Measurements from ENCODE around the gene TSEN54. TPM values are rescaled to one million over a fixed set of nuclear protein-coding genes. Genes with fewer than 3 reads are reported as not detected.
"Not testable (repeated sequence)": the region's sequence is repeated elsewhere in the genome, so short reads cannot be mapped to it uniquely, and the experiment has no call there.

Gene TSEN54
- total RNA-seq, 1 donor from 2014 or later: 14.1 TPM

DNA sequence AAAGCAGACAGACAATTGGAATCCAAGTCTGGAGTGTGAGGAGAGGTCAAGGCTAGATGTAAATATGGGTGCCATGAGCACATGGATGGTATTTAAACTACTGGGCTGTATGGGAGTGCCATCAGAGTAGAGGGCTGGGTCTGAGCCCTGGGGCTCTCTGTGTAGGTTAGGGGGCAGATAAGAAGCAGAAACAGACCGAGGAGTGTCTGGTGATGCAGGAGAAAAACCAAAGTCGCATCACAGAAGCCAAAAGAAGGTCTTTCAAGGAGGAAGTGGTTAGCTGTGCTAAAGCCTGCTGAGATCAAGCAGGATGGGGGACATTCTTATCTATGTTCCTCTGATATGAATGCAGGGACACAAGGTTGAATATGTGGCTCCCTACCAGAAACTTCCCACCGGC, 1.9 kb downstream of the TSEN54 start:
- DNase-seq (ENCODE audit: low read depth, low spot score): no peak

GRCh38 chr17:75518983-75519537, 2.7 kb downstream of the TSEN54 start:
- no peak for DNase-seq (ENCODE audit: low read depth, low spot score)

GRCh38 chr17:75520413-75520812, 4.1 kb downstream of the TSEN54 start:
- DNase-seq (ENCODE audit: low read depth, low spot score): not testable (repeated sequence)

DNA sequence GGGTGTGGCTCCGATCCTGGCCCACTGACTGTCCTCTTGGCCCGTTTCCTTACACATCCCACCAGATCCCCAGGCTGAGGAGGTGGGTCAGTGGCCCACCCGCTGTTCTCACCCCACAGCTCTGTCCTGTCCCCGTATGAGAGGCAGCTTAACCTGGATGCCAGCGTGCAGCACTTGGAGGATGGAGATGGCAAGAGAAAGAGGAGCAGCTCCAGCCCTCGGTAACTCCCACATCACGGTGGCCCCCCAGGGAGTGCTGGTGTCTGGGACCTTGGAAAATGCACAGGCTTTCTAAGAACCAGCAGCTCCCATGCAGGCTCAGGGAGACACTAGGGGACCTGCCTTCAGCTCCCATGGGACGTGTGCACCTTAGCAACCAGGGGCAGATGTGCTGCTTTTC, 5.0 kb downstream of the TSEN54 start:
- DNase-seq (ENCODE audit: low read depth, low spot score): no peak

- no peak for DNase-seq (ENCODE audit: low read depth, low spot score)
These were observed 5.8 kb downstream of the TSEN54 start for GRCh38 chr17:75521951-75522727.

GRCh38 chr17:75523647-75524046, 7.3 kb downstream of the TSEN54 start:
- DNase-seq (ENCODE audit: low read depth, low spot score): no peak

DNA sequence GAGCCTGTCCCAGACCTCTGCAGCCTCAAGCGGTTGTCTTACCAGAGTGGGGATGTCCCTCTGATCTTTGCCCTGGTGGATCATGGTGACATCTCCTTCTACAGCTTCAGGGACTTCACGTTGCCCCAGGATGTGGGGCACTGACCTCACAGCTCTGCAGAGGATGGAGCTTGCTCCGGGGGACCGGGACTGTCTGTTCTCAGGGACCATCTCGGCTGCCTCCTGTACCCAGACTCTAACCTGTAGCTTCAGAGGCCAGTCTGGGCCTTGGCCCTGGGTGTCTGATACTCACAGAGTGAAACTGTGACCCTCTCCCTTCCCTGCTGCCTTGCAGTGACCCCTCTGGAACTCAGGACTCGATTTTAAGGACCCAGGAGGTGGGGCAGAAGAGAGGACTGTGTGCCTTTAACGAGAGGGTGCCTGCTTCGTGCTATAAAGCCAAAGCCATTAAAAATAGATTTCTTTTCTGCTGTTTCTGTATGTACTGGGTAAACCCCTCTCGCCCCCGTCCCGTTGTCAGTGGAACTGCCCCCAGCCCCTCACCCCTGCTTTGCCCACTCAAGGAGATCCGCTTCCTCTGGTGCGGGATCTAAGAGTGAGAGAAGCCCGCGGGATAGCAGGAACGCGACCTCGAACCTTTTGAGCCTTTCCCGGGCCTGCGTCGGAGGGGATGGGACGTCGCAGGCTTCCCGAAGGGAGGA, 8.1 kb downstream of the TSEN54 start:
- DNase-seq (ENCODE audit: low read depth, low spot score): no peak

DNA sequence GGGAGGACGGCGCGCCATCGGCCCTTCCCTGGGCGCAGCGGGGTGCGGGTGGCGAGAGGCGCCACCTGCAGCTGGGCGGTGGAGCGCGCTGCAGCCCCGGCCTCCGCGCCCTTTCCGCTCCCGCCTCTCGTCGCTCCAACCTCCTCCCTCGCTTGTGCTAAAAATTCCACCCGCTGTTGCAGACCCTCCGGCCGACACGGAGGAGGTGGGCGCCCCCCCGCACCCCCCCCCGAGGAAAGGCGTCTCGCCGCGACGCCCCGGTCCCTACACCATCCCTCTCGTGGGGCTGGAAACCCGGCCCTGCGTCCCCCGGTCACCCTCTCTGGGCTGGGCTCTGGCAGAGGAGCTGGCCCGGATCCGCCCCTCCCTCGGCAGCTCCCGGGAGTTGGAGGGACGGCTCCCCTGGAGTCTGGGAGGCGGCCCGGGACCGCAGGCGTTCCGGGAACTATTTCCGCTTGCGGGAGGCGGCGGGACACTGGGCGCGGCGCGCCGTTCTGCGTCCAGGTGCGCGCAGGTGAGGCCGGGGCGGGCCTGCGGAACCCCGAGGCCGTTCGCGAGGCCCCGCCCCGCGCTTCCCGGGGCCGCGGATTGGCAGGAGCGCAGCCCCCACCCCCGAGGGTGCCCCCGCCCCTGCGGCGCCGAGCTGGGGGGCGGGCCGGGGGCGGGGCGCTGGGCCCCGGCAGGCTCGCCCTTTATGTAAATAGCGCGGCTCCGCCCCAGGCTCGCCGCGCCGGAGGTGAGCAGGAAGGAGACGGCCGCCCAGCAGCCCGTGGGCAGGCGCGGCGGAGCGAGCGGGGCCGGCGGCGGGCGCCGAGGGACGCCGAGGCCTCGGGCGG, 8.9 kb downstream of the TSEN54 start, which contains the start of gene LLGL2:
TSS of gene LLGL2 (plus strand) at position 728 of the 836 bp plus-strand sequence. CDS start 17,730 bp downstream, outside the sequence.
- no peak for DNase-seq (ENCODE audit: low read depth, low spot score)

DNA sequence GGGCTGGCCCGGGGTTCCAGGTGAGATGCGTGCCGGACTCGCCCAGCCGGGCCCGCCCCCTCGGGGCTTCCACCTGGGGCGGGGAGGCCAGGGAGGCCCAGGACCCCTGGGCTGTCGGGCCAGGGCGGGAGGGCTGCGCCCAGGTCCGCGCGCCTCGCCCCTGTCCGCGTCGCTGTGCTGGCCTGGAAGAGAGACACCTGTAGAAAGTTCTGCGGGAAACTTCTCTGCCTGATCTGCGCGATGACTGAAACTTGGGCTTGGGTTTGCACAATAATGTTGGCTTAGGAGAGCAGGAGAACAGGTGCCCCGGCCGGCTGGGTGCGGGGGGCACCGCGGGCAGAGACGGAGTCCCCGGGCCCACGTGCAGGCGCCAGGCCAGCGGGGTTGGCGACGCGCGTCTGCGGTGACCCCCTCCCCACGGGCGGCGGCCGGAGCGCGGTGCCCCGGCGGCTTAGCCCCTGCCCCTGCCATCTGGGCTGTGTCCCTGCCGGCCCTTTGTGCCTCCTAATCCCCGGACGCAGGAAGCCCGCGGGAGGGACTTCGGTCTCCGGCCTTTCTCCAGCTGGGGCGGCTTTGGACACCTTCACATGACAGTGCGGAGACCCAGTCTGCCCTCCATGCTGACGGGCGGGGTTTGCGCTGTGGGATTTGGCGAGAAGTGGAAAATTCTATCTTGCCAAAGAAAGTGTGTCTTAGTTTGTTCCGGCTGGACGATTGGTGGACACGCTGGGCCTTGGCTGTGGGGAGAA, 9.7 kb downstream of the TSEN54 start:
- DNase-seq (ENCODE audit: low read depth, low spot score): no peak

GRCh38 chr17:75526555-75527270, 10.4 kb downstream of the TSEN54 start:
- DNase-seq (ENCODE audit: low read depth, low spot score): no peak

DNA sequence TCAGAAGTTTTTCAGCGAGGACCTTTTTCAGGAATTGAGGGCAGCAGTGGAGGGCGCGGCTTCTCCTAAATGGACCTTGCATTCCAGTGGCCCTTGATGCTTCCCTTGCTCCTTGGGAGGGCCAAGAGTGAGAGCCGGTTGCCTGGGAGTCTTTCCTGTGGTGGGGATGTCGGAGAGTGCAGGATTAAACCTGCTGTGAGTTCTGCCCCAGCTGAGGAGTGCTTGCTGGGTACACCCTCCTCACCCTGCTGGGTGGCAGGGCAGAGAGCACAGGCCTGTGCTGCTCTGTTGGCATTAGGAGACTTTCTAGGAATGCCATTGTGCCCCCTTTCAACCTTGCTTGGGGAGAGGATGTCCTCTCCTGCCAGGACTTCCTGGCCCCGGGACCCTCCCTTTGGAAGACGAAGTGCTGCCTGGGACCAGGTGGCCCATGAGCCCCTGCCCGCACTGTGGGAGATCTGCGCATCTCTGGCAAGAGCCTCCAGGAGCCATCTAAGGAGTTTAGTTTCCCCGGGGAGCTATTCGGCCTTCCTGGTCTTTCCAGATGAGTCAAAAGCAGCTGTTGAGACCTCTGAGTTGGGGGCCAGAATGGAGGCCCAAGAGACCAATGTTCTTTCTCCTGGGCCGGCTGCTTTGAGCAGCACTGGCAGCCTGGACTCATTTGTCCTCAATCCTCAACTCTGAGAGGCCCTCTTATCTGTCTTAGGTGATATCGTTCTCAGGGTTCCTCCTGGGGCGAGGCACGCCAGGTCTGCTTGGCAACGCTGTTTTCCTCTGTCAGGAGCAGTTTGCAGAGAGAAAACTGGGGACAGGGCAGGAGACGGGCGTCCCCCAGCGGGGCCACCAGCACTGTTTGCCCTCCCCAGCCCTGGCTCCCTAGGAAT, 14.8 kb downstream of the TSEN54 start:
- no peak for DNase-seq (ENCODE audit: low read depth, low spot score)

DNA sequence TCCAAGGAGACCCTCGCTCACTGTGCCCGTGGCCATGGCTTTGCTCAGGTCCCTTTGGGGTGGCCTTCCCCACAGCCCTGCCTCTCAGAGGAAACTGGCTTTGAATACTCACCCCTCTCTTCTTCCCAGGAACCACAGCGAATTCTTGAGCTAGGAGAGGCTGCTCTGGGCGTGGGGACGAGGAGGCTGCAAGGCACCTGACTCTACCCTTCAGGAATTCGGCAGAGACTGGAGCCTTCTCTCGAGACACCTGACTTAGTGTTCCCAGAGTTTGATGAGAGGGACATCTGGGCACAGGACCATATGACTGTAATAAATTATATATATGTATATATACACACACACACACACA, 15.4 kb downstream of the TSEN54 start:
- no peak for DNase-seq (ENCODE audit: low read depth, low spot score)

- no peak for DNase-seq (ENCODE audit: low read depth, low spot score)
These were observed 18.8 kb downstream of the TSEN54 start for GRCh38 chr17:75535119-75535537.

- DNase-seq (ENCODE audit: low read depth, low spot score): no peak
These were observed 19.5 kb downstream of the TSEN54 start for GRCh38 chr17:75535871-75536270.

- no peak for DNase-seq (ENCODE audit: low read depth, low spot score)
These were observed 20.0 kb downstream of the TSEN54 start for GRCh38 chr17:75536366-75536765.

DNA sequence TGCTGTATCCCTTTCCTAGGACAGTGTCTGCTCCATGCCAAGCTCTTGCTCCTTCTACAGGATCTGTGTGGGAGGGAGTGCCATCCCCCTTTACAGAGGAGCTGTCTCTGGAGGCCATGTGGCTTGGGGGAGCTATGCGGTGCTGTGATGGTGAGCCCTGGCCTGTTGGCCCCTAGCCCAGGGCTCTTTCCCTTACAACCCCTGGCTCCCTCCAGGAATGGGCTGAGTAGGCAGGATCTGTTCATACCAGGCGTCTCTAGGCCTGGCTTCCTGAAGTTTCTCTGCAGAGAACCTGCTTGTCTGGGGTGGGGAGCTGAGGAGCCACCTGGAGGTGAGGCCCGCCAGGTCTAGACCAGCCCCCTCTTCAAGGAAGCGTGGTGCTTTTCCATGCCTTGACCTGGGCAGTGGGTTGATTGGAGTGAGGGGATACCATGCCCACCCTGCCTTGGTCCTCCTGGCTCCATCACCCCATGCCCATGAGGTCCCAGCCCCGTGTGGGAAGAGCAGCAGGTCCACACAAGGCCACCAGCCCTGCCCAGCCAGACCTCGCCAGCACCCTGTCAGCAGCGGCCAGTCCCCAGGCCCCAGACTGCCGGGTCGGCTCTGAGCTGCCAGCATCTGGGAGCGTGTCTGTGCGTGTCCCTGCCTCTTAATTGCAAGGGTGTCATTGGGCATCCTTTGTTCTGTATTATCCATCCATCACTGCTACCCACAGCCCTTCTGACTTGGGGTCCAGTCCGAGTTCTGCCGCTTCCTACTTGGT, 23.8 kb downstream of the TSEN54 start:
- no peak for DNase-seq (ENCODE audit: low read depth, low spot score)

- DNase-seq (ENCODE audit: low read depth, low spot score): no peak
These were observed 24.7 kb downstream of the TSEN54 start for GRCh38 chr17:75540923-75541503.

DNA sequence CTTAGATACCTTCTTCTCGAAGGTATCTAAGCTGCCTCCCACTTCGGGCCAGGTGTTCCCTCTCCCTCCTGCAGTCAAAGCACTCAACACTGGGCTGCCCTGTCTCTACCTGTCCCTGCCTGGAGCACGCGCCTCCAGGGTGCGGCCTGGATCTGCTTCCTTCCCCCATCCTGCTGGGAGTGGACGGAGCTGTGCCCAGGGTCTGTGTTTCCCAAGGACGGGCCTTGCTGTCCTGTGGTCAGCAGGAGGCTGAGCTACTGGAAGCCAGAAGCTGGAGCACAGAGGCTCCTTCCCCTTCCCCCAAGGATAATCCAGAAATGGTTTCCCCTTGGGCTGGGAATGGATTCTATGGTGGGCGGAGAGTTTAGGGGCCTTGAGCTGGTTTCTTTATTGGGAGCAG, 25.9 kb downstream of the TSEN54 start:
- DNase-seq (ENCODE audit: low read depth, low spot score): no peak
